Measurements from ENCODE around the gene PPP2R2B.

DNA sequence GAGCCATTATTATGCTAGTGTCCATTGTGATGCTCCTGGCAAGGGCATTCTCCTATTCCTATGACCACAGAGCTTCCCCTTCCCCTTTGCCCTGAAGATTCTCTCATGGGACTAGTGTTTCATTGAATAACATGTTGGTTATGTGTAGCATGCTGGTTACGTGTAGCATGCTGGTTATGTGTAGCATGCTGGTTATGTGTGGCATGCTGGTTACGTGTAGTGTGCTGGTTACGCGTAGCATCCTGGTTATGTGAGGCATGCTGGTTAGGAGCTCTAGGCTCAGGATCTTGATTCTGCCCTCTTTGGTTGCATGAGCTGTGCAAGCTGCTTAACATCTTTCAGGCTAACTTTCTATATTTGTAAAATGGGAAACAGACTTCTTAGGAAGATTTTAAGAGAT, 316.1 kb downstream of the PPP2R2B start:
- TF ChIP-seq TP53 (CRISPR knock-in tag; IDR thresholded peaks at IDR 0.05) (no peak), HDAC2 (IDR thresholded peaks at IDR 0.05) (no peak), ZNF302 (CRISPR knock-in tag; IDR thresholded peaks at IDR 0.05) (no peak), MAFK (IDR thresholded peaks at IDR 0.05; ENCODE audit: partially characterized antibody) (no peak), RNF2 (IDR thresholded peaks at IDR 0.05; ENCODE audit: borderline replicate concordance, low read depth) (no peak), CTCF (IDR thresholded peaks at IDR 0.05) (no peak), POLR2A (IDR thresholded peaks at IDR 0.05; ENCODE audit: low read length) (no peak)
